Naive B cell (primary cell): Measurements from ENCODE around the gene SMCO4. TPM values are rescaled to one million over a fixed set of nuclear protein-coding genes. Genes with fewer than 3 reads are reported as not detected.

Experiments
- ATAC-seq, 2 donors: fragments of 150-1000 bp; cut with Tn5 transposase; 2 replicates each; pipeline ENCODE4 v1.10.0; 2021; ENCODE audit warnings: low read depth in 2 of 2, mild to moderate bottlenecking in 2 of 2, moderate library complexity in 2 of 2
- DNase-seq: peaks from one replicate; pipeline ENCODE4 v3.0.0; 2022
- H3K27ac Mint-ChIP-seq, 6 donors: one replicate each; pipeline ENCODE4 v1.8.0; 2020 to 2022; ENCODE audit warnings: mild to moderate bottlenecking in 6 of 6, mixed read lengths in 6 of 6, moderate library complexity in 5 of 6, inconsistent platforms in 2 of 6
- H3K27me3 Mint-ChIP-seq, 3 donors: one replicate each; pipeline ENCODE4 v1.8.0; 2021 to 2022; ENCODE audit warnings: mixed read lengths in 3 of 3, mild to moderate bottlenecking in 1 of 3
- H3K36me3 Mint-ChIP-seq, 2 donors: one replicate each; pipeline ENCODE4 v1.8.0; 2020 to 2022; ENCODE audit warnings: mixed read lengths in 2 of 2, inconsistent platforms in 1 of 2, mild to moderate bottlenecking in 1 of 2
- H3K4me1 Mint-ChIP-seq, 3 donors: one replicate each; pipeline ENCODE4 v1.8.0; 2020 to 2022; ENCODE audit warnings: mixed read lengths in 3 of 3, inconsistent platforms in 1 of 3, mild to moderate bottlenecking in 1 of 3, moderate library complexity in 1 of 3
- H3K4me3 Mint-ChIP-seq, 8 donors: one replicate each; pipeline ENCODE4 v1.8.0; 2020 to 2022; ENCODE audit warnings: mild to moderate bottlenecking in 8 of 8, mixed read lengths in 8 of 8, moderate library complexity in 8 of 8, inconsistent platforms in 2 of 8
- H3K9me3 Mint-ChIP-seq, 7 donors: one replicate each; pipeline ENCODE4 v1.8.0; 2020 to 2022; ENCODE audit warnings: mixed read lengths in 7 of 7, mild to moderate bottlenecking in 5 of 7, inconsistent platforms in 2 of 7, moderate library complexity in 1 of 7
- polyA plus RNA-seq, 6 donors: library from polyadenylated mRNA; unstranded; fragments of 300-500 nt; fragmentation: Illumina TruSeq; gene quantifications; one replicate each; pipeline ENCODE4 v1.2.3, GENCODE V29; 2021; ENCODE audit warnings: low read depth in 6 of 6

SMCO4 gene
- polyA plus RNA-seq, 6 donors from 2014 or later, result 1.2 to 63.3 (median 2.7) TPM; not detected in 1

DNA sequence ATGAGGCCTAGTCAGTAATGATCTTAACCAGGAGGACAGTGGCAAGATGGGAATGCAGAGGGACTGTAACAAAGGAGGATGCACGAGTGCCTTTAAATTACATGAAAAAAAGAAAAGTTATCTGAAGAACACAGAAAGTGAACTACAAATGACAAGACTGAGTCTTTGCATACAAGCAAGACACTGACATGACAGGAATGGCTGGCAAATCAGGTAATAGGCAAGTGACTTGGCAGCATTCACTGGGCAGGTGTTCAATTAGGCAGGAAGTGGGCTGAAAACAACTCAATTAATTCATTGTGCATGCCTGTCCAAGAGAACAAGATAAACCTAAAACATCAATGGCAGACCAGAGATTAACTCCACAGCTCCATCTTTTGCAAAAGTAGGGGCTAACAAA, 24.0 kb downstream of the SMCO4 start:
- ATAC-seq (no peak), DNase-seq (no peak)
- Mint-ChIP-seq H3K4me1 (peaks cover 15 to 22% (median 21%) of the 10 kb centered on the region in 3 donors), H3K27ac (peak overlapping the region in 2 of 6 donors; percentile 5 to 53), H3K36me3 (no peaks in the 10 kb centered on the region), H3K27me3 (no peaks in the 10 kb centered on the region), H3K4me3 (no peak overlapping the region), H3K9me3 (no peaks in the 10 kb centered on the region)

GRCh38 chr11:93518081-93518480, 25.1 kb downstream of the SMCO4 start:
- Mint-ChIP-seq H3K27me3 (no peaks in the 10 kb centered on the region), H3K27ac (no peak overlapping the region), H3K9me3 (no peaks in the 10 kb centered on the region), H3K4me1 (peaks cover 12 to 15% (median 12%) of the 10 kb centered on the region in 3 donors), H3K4me3 (no peak overlapping the region), H3K36me3 (no peaks in the 10 kb centered on the region)
- no peak for ATAC-seq
- no peak for DNase-seq

- peaks cover 7 to 15% (median 9%) of the 10 kb centered on the region in 3 donors for H3K4me1 Mint-ChIP-seq
- H3K4me3 Mint-ChIP-seq, result no peak overlapping the region
- H3K36me3 Mint-ChIP-seq, result no peaks in the 10 kb centered on the region
- no peaks in the 10 kb centered on the region for H3K9me3 Mint-ChIP-seq
- H3K27me3 Mint-ChIP-seq, result no peaks in the 10 kb centered on the region
- ATAC-seq (no peak), DNase-seq (no peak)
- peak overlapping the region in 2 of 6 donors; percentile 54 to 70 for H3K27ac Mint-ChIP-seq
These were observed 25.6 kb downstream of the SMCO4 start for GRCh38 chr11:93517611-93518010.

- Mint-ChIP-seq H3K36me3 (no peaks in the 10 kb centered on the region), H3K27ac (no peak overlapping the region), H3K4me1 (peaks cover 7 to 14% (median 10%) of the 10 kb centered on the region in 3 donors), H3K9me3 (no peaks in the 10 kb centered on the region), H3K4me3 (no peak overlapping the region), H3K27me3 (no peaks in the 10 kb centered on the region)
- ATAC-seq (peak; percentile 41 to 42), DNase-seq (no peak)
These were observed 26.1 kb downstream of the SMCO4 start for GRCh38 chr11:93517041-93517440.

DNA sequence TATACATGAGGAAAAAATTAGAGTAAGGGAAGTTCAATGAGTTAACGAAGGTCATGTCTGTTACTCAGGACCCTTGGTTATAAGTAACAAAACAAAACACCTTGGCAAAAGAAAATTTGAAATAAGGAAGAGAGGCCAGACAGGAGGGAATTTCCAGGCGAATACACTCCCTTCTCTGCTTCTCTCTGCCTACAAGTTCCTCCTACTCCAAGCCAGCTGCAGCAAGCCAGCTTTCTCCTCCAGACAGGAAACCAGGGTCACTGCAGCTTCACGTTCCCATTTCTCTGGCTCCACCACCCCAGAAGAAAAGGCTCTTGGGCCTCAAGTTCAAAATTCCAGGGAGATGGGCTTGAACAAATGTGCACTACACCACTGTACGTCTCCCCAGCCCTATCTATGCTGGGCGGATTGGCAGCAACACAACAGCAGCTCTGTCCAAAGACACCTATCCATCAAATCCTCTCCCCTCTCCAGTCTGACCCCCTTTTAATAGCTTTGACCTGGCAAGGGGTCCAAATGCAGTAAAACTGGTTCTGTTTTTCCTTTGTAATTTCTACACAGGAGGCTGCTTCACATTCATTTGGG, 27.7 kb downstream of the SMCO4 start:
- ATAC-seq (no peak), DNase-seq (no peak)
- H3K4me1 Mint-ChIP-seq, result peaks cover 7 to 14% (median 10%) of the 10 kb centered on the region in 3 donors
- no peak overlapping the region for H3K4me3 Mint-ChIP-seq
- H3K36me3 Mint-ChIP-seq, result no peaks in the 10 kb centered on the region
- no peaks in the 10 kb centered on the region for H3K9me3 Mint-ChIP-seq
- H3K27me3 Mint-ChIP-seq, result no peaks in the 10 kb centered on the region
- peak overlapping the region in 3 of 6 donors; percentile 16 to 84 (median 35) for H3K27ac Mint-ChIP-seq

DNA sequence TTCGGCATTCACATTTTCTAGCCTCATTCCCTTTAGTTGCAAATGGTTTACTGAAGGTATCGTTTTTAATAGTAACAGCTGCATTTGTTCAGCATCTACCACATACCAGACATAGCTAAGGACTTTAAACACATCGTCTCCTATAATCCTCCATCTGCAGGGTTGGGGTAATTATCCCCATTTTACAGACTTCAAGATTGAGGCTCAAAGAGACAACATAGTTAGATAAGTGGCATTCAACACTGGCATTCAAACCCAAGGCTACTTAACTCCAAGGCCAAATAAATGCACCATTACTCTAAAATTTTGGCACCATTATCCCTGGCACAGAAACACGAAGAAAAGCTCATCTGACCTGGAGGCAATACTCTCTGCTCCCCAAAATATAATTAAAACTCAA, 28.5 kb downstream of the SMCO4 start:
- Mint-ChIP-seq H3K9me3 (peaks cover 0 to under 1% (median 0%) of the 10 kb centered on the region in 7 donors), H3K4me1 (peaks cover 7 to 14% (median 10%) of the 10 kb centered on the region in 3 donors), H3K4me3 (no peak overlapping the region), H3K27ac (no peak overlapping the region), H3K27me3 (no peaks in the 10 kb centered on the region), H3K36me3 (no peaks in the 10 kb centered on the region)
- no peak for ATAC-seq
- no peak for DNase-seq

GRCh38 chr11:93513772-93514171, 29.4 kb downstream of the SMCO4 start:
- H3K4me3 Mint-ChIP-seq, result no peak overlapping the region
- no peak for ATAC-seq
- DNase-seq, result no peak
- peaks cover 7 to 14% (median 10%) of the 10 kb centered on the region in 3 donors for H3K4me1 Mint-ChIP-seq
- peaks cover 0 to 8% (median 0%) of the 10 kb centered on the region in 7 donors for H3K9me3 Mint-ChIP-seq
- H3K36me3 Mint-ChIP-seq, result peaks cover 0 to under 1% of the 10 kb centered on the region in 2 donors
- no peak overlapping the region for H3K27ac Mint-ChIP-seq
- H3K27me3 Mint-ChIP-seq, result no peaks in the 10 kb centered on the region

DNA sequence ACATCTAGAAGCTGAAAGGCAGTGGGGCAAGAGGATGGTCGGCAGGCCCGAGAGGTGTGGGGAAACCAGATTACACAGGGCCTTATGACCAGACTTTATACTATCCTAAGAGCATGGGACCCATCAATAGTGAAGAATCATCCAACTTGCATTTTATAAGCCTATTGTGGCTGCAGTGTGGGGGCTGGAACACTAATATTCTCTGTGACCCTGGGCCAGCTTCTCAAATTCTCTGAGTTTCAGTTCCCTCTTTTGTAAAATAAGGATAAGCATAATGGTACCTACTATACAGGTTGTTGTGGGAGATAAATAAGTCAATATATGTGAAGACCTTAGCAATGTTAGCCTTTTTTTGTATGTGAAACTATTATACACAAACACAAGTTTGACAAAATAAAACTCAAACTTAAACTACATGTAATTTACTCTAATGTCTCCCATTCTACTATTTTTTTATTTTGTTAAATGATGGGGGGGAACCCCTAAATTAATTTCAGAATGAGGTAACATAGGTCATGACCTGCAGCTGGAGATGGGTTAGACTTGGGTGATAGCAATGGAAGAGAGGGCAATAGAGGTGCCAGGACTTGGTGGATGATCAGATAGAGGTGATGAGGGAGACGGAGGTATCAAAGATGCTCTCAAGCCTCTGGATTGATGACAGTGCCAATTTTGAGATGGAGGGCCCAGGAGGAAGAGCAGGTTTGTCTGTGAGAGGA, 30.1 kb downstream of the SMCO4 start:
- Mint-ChIP-seq H3K4me3 (no peak overlapping the region), H3K4me1 (peaks cover 7 to 14% (median 10%) of the 10 kb centered on the region in 3 donors), H3K27me3 (no peaks in the 10 kb centered on the region), H3K36me3 (peaks cover 0 to 7% of the 10 kb centered on the region in 2 donors), H3K27ac (peak overlapping the region in 1 of 6 donors; percentile 2), H3K9me3 (peaks cover 0 to 14% (median 5%) of the 10 kb centered on the region in 7 donors)
- no peak for DNase-seq
- ATAC-seq, result peak; percentile 47 to 62

- peaks cover 0 to 8% of the 10 kb centered on the region in 2 donors for H3K36me3 Mint-ChIP-seq
- H3K27me3 Mint-ChIP-seq, result no peaks in the 10 kb centered on the region
- H3K4me1 Mint-ChIP-seq, result peaks cover 5 to 14% (median 10%) of the 10 kb centered on the region in 3 donors
- no peak overlapping the region for H3K4me3 Mint-ChIP-seq
- peaks cover 0 to 14% (median 5%) of the 10 kb centered on the region in 7 donors for H3K9me3 Mint-ChIP-seq
- H3K27ac Mint-ChIP-seq, result no peak overlapping the region
- no peak for DNase-seq
- ATAC-seq, result no peak
These were observed 31.1 kb downstream of the SMCO4 start for GRCh38 chr11:93512073-93512475.

GRCh38 chr11:93510196-93510873, 32.9 kb downstream of the SMCO4 start:
- Mint-ChIP-seq H3K4me3 (no peak overlapping the region), H3K27ac (no peak overlapping the region), H3K36me3 (peaks cover 0 to 8% of the 10 kb centered on the region in 2 donors), H3K4me1 (peaks cover 0 to 11% (median 9%) of the 10 kb centered on the region in 3 donors), H3K9me3 (peaks cover 0 to 14% (median 5%) of the 10 kb centered on the region in 7 donors), H3K27me3 (no peaks in the 10 kb centered on the region)
- DNase-seq (no peak), ATAC-seq (no peak)

DNA sequence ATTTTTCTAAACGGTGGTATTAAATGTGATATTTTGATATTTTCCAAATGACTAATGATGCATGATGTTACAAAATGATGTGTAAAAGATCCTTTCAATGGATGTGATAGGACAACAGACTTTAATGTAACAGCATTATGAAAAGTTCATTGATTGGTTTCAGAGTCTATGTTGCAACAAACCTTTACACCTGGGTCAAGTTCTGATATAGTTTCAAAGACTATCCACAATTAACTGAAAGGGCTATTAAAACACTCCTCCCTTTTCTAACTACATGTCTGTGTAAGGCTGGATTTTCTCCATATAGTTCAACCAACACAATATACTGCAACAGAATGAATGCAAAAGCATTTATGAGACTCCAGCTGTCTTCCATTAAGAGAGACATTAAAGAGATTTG, 35.7 kb downstream of the SMCO4 start:
- Mint-ChIP-seq H3K4me1 (peaks cover 0 to 3% (median under 1%) of the 10 kb centered on the region in 3 donors), H3K27ac (no peak overlapping the region), H3K27me3 (no peaks in the 10 kb centered on the region), H3K9me3 (peaks cover 0 to 14% (median 5%) of the 10 kb centered on the region in 7 donors), H3K4me3 (no peak overlapping the region), H3K36me3 (peaks cover 0 to 8% of the 10 kb centered on the region in 2 donors)
- DNase-seq (no peak), ATAC-seq (no peak)

DNA sequence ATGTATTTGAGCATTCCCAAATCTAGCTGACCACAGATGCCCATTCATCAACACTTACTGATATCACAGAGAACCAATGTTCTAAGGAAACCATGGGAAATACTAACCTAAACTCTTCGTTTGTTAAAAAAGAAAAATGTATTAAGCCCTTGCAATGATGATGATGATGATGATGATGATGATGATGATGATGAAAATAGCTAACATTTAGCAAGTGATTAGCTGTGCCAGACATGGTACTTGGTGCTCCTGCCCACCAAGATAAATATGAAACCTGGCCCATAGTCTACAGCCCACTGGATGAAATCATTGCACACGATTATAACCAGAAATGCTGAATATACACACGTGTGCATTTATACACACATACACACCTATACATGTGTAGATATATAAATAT, 37.5 kb downstream of the SMCO4 start:
- H3K4me3 Mint-ChIP-seq, result no peak overlapping the region
- DNase-seq (no peak), ATAC-seq (no peak)
- no peaks in the 10 kb centered on the region for H3K27me3 Mint-ChIP-seq
- H3K27ac Mint-ChIP-seq, result no peak overlapping the region
- peaks cover 0 to 3% (median 0%) of the 10 kb centered on the region in 3 donors for H3K4me1 Mint-ChIP-seq
- peaks cover 0 to 8% of the 10 kb centered on the region in 2 donors for H3K36me3 Mint-ChIP-seq
- H3K9me3 Mint-ChIP-seq, result peaks cover 0 to 14% (median 5%) of the 10 kb centered on the region in 7 donors
